Erythroblast (primary cell): ENCODE measurements around the gene MAD2L2.

Source experiments
- GATA1 ChIP-seq: IDR thresholded peaks from 2 replicates; pipeline ENCODE4 v1.6.1; 2011; ENCODE audit warnings: low read depth, mild to moderate bottlenecking, control low read depth, low read length, moderate library complexity
- POLR2A ChIP-seq: IDR thresholded peaks from 2 replicates; pipeline ENCODE4 v1.6.1; 2011; ENCODE audit warnings: mild to moderate bottlenecking, low read length

DNA sequence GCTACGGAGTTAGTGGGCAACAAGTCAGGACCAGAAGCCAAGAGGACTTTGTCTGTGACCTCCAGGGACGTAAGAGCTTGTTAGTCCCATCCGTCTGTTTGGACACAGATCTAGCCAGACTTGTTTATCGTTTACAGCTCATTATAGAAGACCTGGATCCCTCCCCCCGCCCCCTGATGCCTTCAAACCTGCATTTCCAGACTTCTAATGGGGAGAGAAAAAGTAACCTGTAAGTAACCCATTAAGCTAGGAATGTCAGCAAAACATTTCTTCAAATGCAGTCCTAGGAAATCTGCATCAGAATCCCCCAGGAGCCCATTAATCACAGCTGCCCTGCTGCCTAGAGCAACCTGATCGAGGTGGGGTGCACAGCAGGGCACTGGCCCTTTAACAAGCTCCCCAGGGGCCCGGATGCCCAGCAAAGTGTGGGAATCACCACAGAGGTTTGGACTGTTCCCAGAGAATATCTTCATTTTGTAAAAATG lies 1.4 kb upstream of the MAD2L2 start:
- TF ChIP-seq POLR2A (no peak), GATA1 (no peak)
